HepG2 (cell line): ENCODE measurements around the gene PXMP4. TPM values are rescaled to one million over a fixed set of nuclear protein-coding genes. Genes with fewer than 3 reads are reported as not detected.
A peak's percentile ranks its signal among the peaks of the same experiment; 100 is the strongest.

ENCODE experiments used
- ARID2 ChIP-seq: sonication (generic); formaldehyde crosslinking; IDR thresholded peaks from 2 replicates; pipeline ENCODE4 v1.8.1; 2022; ENCODE audit warnings: mild to moderate bottlenecking, missing genetic modification reagents, borderline replicate concordance
- BORCS8-MEF2B ChIP-seq: sonication (generic); formaldehyde crosslinking; IDR thresholded peaks from 2 replicates; pipeline ENCODE4 v1.8.0; 2022; ENCODE audit warnings: mild to moderate bottlenecking, missing genetic modification reagents
- ETV5 ChIP-seq: IDR thresholded peaks from 2 replicates; pipeline ENCODE4 v1.6.1; 2018; ENCODE audit warnings: missing biosample characterization, missing genetic modification reagents, inconsistent platforms, borderline replicate concordance
- HDAC2 ChIP-seq: sonication (generic); formaldehyde crosslinking; IDR thresholded peaks from 2 replicates; pipeline ENCODE4 v1.4.0; 2020; ENCODE audit warnings: missing genetic modification reagents
- HNRNPUL1 ChIP-seq: fragments of 200-400 bp; formaldehyde crosslinking; IDR thresholded peaks from 2 replicates; pipeline ENCODE4 v1.6.1; 2017; ENCODE audit warnings: low read depth, mild to moderate bottlenecking, low read length, moderate library complexity
- KLF16 ChIP-seq, 2 experiments: sonication (generic) in 1 of 2; formaldehyde crosslinking in 1 of 2; IDR thresholded peaks; 2 replicates each; pipeline versions ENCODE4 v1.6.1 to v1.8.0; 2016 to 2023; ENCODE audit warnings: missing genetic modification reagents in 2 of 2, missing compliant biosample characterization in 1 of 2
- MED8 ChIP-seq: sonication (generic); formaldehyde crosslinking; IDR thresholded peaks from 2 replicates; pipeline ENCODE4 v1.8.1; 2023; ENCODE audit warnings: mild to moderate bottlenecking, missing genetic modification reagents; ENCODE audit not compliant: insufficient replicate concordance
- NFYC ChIP-seq: IDR thresholded peaks from 2 replicates; pipeline ENCODE4 v1.6.1; 2016; ENCODE audit warnings: missing genetic modification reagents, missing compliant biosample characterization
- NRL ChIP-seq: sonication (generic); formaldehyde crosslinking; IDR thresholded peaks from 2 replicates; pipeline ENCODE4 v1.5.0; 2020; ENCODE audit warnings: missing genetic modification reagents, mild to moderate bottlenecking, moderate library complexity, borderline replicate concordance
- PHF20 ChIP-seq: sonication (generic); formaldehyde crosslinking; IDR thresholded peaks from 2 replicates; pipeline ENCODE4 v1.5.0; 2020; ENCODE audit warnings: mild to moderate bottlenecking, missing genetic modification reagents
- ZBTB3 ChIP-seq: sonication (generic); formaldehyde crosslinking; IDR thresholded peaks from 2 replicates; pipeline ENCODE4 v1.4.0; 2020; ENCODE audit warnings: low read depth, mild to moderate bottlenecking, moderate library complexity, missing genetic modification reagents, borderline replicate concordance
- ZFP36L1 ChIP-seq: sonication (generic); formaldehyde crosslinking; IDR thresholded peaks from 2 replicates; pipeline ENCODE4 v1.8.0; 2022; ENCODE audit warnings: mild to moderate bottlenecking, missing genetic modification reagents, moderate library complexity
- ZFP82 ChIP-seq: sonication (generic); formaldehyde crosslinking; IDR thresholded peaks from 2 replicates; pipeline ENCODE4 v1.5.1; 2020; ENCODE audit warnings: mild to moderate bottlenecking, missing genetic modification reagents, borderline replicate concordance
- ZNF20 ChIP-seq: sonication (generic); formaldehyde crosslinking; IDR thresholded peaks from 2 replicates; pipeline ENCODE4 v1.4.0; 2020; ENCODE audit warnings: mild to moderate bottlenecking, moderate library complexity, missing genetic modification reagents
- ZNF503 ChIP-seq: sonication (generic); formaldehyde crosslinking; IDR thresholded peaks from 2 replicates; pipeline ENCODE4 v1.4.0; 2020; ENCODE audit warnings: missing genetic modification reagents
- ZNF556 ChIP-seq: sonication (generic); formaldehyde crosslinking; IDR thresholded peaks from 2 replicates; pipeline ENCODE4 v1.4.0; 2020; ENCODE audit warnings: mild to moderate bottlenecking, missing genetic modification reagents, borderline replicate concordance
- ZNF605 ChIP-seq: sonication (generic); formaldehyde crosslinking; IDR thresholded peaks from 2 replicates; pipeline ENCODE4 v1.8.0; 2022; ENCODE audit warnings: mild to moderate bottlenecking, missing genetic modification reagents
- ZNF782 ChIP-seq: sonication (generic); formaldehyde crosslinking; IDR thresholded peaks from 2 replicates; pipeline ENCODE4 v1.4.0; 2020; ENCODE audit warnings: missing genetic modification reagents, mild to moderate bottlenecking, borderline replicate concordance
- ZZZ3 ChIP-seq: sonication (generic); formaldehyde crosslinking; IDR thresholded peaks from 2 replicates; pipeline ENCODE4 v1.4.0; 2020; ENCODE audit warnings: missing genetic modification reagents, mild to moderate bottlenecking, borderline replicate concordance
- polyA plus RNA-seq, 8 experiments: library from polyadenylated mRNA; depleted of rRNA in 3 of 8; stranded (reverse) in 7 of 8; unstranded in 1 of 8; fragments of >200 nt; fragmentation: Illumina TruSeq in 4 of 8; extraction: Trizol in 4 of 8; gene quantifications; 2 replicates each; pipeline versions ENCODE4 v1.2.1 to v1.2.3, GENCODE V29; 2011 to 2016; ENCODE audit warnings: low read depth in 4 of 8, missing spikeins in 1 of 8, mixed read lengths in 1 of 8; ENCODE audit not compliant: insufficient read depth in 1 of 8
- total RNA-seq, 5 experiments: library from RNA; depleted of rRNA; stranded (reverse); fragments of >200 nt; fragmentation: Illumina TruSeq; extraction: Trizol; gene quantifications; 2 replicates each; pipeline ENCODE4 v1.2.3, GENCODE V29; 2016; ENCODE audit warnings: low read depth in 1 of 5
- TF ChIP-seq, protein P1 (sequence below): sonication (generic); formaldehyde crosslinking; conservative IDR thresholded peaks from 2 replicates; pipeline ENCODE4 v1.5.0; 2020; ENCODE audit warnings: missing genetic modification reagents
- TF ChIP-seq, protein P2 (sequence below): sonication (generic); formaldehyde crosslinking; IDR thresholded peaks from 2 replicates; pipeline ENCODE4; 2020; ENCODE audit warnings: missing genetic modification reagents, mild to moderate bottlenecking, borderline replicate concordance

PXMP4 gene
- total and polyA plus RNA-seq, 2 of the 13 experiments (the other 11 are each of a cell fraction or from before 2014, with no cell fraction given), result not detected

GRCh38 chr20:33664085-33664761 is 55.9 kb downstream of the PXMP4 start (continued):
- TF ChIP-seq ZNF605 (CRISPR knock-in tag) (0 out of 2 replicates have a peak, but pooled peaks have one; percentile 13), ZFP36L1 (CRISPR knock-in tag) (no peak), PHF20 (CRISPR knock-in tag) (no peak), BORCS8-MEF2B (CRISPR knock-in tag) (no peak; the same call in 1 of the 2 replicates), NFYC (CRISPR knock-in tag) (no peak), MED8 (CRISPR knock-in tag) (peak; percentile 33), ZBTB3 (CRISPR knock-in tag) (no peak), ZZZ3 (no peak), ZNF556 (CRISPR knock-in tag) (no peak), ETV5 (0 out of 2 replicates have a peak, but pooled peaks have one; percentile 10), KLF16 (CRISPR knock-in tag; IDR thresholded peaks at IDR 0.05) (0 out of 4 replicates have a peak, but pooled peaks of 1 of the 2 experiments have one; percentile 13), ZNF503 (CRISPR knock-in tag) (no peak), ZNF20 (no peak), ARID2 (CRISPR knock-in tag) (no peak), NRL (no peak; the same call in 1 of the 2 replicates), HDAC2 (CRISPR knock-in tag) (no peak), HNRNPUL1 (no peak), ZNF782 (CRISPR knock-in tag) (0 out of 2 replicates have a peak, but pooled peaks have one; percentile 18), ZFP82 (CRISPR knock-in tag) (no peak)
- TF ChIP-seq, protein P1, sequence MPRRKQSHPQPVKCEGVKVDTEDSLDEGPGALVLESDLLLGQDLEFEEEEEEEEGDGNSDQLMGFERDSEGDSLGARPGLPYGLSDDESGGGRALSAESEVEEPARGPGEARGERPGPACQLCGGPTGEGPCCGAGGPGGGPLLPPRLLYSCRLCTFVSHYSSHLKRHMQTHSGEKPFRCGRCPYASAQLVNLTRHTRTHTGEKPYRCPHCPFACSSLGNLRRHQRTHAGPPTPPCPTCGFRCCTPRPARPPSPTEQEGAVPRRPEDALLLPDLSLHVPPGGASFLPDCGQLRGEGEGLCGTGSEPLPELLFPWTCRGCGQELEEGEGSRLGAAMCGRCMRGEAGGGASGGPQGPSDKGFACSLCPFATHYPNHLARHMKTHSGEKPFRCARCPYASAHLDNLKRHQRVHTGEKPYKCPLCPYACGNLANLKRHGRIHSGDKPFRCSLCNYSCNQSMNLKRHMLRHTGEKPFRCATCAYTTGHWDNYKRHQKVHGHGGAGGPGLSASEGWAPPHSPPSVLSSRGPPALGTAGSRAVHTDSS (CRISPR knock-in tag), result 0 out of 2 replicates have a peak, but pooled peaks have one; percentile 97
- TF ChIP-seq, protein P2, sequence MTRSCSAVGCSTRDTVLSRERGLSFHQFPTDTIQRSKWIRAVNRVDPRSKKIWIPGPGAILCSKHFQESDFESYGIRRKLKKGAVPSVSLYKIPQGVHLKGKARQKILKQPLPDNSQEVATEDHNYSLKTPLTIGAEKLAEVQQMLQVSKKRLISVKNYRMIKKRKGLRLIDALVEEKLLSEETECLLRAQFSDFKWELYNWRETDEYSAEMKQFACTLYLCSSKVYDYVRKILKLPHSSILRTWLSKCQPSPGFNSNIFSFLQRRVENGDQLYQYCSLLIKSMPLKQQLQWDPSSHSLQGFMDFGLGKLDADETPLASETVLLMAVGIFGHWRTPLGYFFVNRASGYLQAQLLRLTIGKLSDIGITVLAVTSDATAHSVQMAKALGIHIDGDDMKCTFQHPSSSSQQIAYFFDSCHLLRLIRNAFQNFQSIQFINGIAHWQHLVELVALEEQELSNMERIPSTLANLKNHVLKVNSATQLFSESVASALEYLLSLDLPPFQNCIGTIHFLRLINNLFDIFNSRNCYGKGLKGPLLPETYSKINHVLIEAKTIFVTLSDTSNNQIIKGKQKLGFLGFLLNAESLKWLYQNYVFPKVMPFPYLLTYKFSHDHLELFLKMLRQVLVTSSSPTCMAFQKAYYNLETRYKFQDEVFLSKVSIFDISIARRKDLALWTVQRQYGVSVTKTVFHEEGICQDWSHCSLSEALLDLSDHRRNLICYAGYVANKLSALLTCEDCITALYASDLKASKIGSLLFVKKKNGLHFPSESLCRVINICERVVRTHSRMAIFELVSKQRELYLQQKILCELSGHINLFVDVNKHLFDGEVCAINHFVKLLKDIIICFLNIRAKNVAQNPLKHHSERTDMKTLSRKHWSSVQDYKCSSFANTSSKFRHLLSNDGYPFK (CRISPR knock-in tag), result no peak; the same call in 1 of the 2 replicates
